HepG2 (cell line): Measurements from ENCODE around the gene PITHD1. TPM values are rescaled to one million over a fixed set of nuclear protein-coding genes. Genes with fewer than 3 reads are reported as not detected.
A peak's percentile ranks its signal among the peaks of the same experiment; 100 is the strongest.

Experiments used
- AHR ChIP-seq: IDR thresholded peaks from 2 replicates; pipeline ENCODE4 v1.6.1; 2018; ENCODE audit warnings: missing genetic modification reagents, missing compliant biosample characterization
- ATAD3A ChIP-seq: sonication (generic); formaldehyde crosslinking; IDR thresholded peaks from 2 replicates; pipeline ENCODE4 v1.4.0; 2020; ENCODE audit warnings: missing genetic modification reagents
- CENPX ChIP-seq: sonication (generic); formaldehyde crosslinking; IDR thresholded peaks from 2 replicates; pipeline ENCODE4 v1.9.0; 2021; ENCODE audit warnings: mild to moderate bottlenecking, missing genetic modification reagents, moderate library complexity
- EED ChIP-seq: sonication (generic); formaldehyde crosslinking; IDR thresholded peaks from 2 replicates; pipeline ENCODE4 v1.5.0; 2020; ENCODE audit warnings: mild to moderate bottlenecking, missing genetic modification reagents
- ELF4 ChIP-seq: sonication (generic); formaldehyde crosslinking; IDR thresholded peaks from 2 replicates; pipeline ENCODE4 v1.5.0; 2020; ENCODE audit warnings: missing genetic modification reagents, mild to moderate bottlenecking, moderate library complexity, borderline replicate concordance
- GTF3A ChIP-seq: sonication (generic); formaldehyde crosslinking; conservative IDR thresholded peaks from 2 replicates; pipeline ENCODE4 v1.4.0; 2020; ENCODE audit warnings: mild to moderate bottlenecking, missing genetic modification reagents
- KLF6 ChIP-seq: IDR thresholded peaks from 2 replicates; pipeline ENCODE4 v1.8.0; 2016; ENCODE audit warnings: missing biosample characterization, missing genetic modification reagents
- MBNL3 ChIP-seq: fragments of 250-450 bp; sonication (Bioruptor Pico); conservative IDR thresholded peaks from 2 replicates; pipeline ENCODE4 v1.8.0; 2022; ENCODE audit warnings: mild to moderate bottlenecking, inconsistent platforms
- MEIS2 ChIP-seq: sonication (generic); formaldehyde crosslinking; IDR thresholded peaks from 2 replicates; pipeline ENCODE4 v1.9.0; 2021; ENCODE audit warnings: mild to moderate bottlenecking, missing genetic modification reagents
- RARA ChIP-seq: IDR thresholded peaks from 2 replicates; pipeline ENCODE4 v1.6.1; 2016; ENCODE audit warnings: missing genetic modification reagents, missing compliant biosample characterization
- RBAK ChIP-seq: sonication (generic); formaldehyde crosslinking; IDR thresholded peaks from 2 replicates; pipeline ENCODE4 v1.5.1; 2020; ENCODE audit warnings: mild to moderate bottlenecking, missing genetic modification reagents
- THAP9 ChIP-seq: sonication (generic); formaldehyde crosslinking; IDR thresholded peaks from 2 replicates; pipeline ENCODE4; 2020; ENCODE audit warnings: missing genetic modification reagents, mild to moderate bottlenecking, borderline replicate concordance
- TOPORS ChIP-seq: sonication (generic); formaldehyde crosslinking; IDR thresholded peaks from 2 replicates; pipeline ENCODE4 v1.8.0; 2023; ENCODE audit warnings: mild to moderate bottlenecking, missing genetic modification reagents
- TRIM24 ChIP-seq: sonication (generic); formaldehyde crosslinking; IDR thresholded peaks from 2 replicates; pipeline ENCODE4 v1.8.0; 2022; ENCODE audit warnings: mild to moderate bottlenecking, missing genetic modification reagents
- ZBTB26 ChIP-seq: IDR thresholded peaks from 2 replicates; pipeline ENCODE4 v1.6.1; 2016; ENCODE audit warnings: missing compliant biosample characterization, missing genetic modification reagents, borderline replicate concordance
- ZBTB7A ChIP-seq: sonication (generic); formaldehyde crosslinking; IDR thresholded peaks from 2 replicates; pipeline ENCODE4 v1.8.0; 2022; ENCODE audit warnings: mild to moderate bottlenecking, missing genetic modification reagents
- ZNF317 ChIP-seq: sonication (generic); formaldehyde crosslinking; IDR thresholded peaks from 2 replicates; pipeline ENCODE4 v1.5.0; 2020; ENCODE audit warnings: mild to moderate bottlenecking, missing genetic modification reagents
- ZNF34 ChIP-seq: sonication (generic); formaldehyde crosslinking; IDR thresholded peaks from 2 replicates; pipeline ENCODE4 v1.4.0; 2020; ENCODE audit warnings: mild to moderate bottlenecking, missing genetic modification reagents, borderline replicate concordance
- ZNF7 ChIP-seq: IDR thresholded peaks from 2 replicates; pipeline ENCODE4 v1.6.1; 2016; ENCODE audit warnings: missing biosample characterization, missing genetic modification reagents
- polyA plus RNA-seq, 8 experiments: library from polyadenylated mRNA; depleted of rRNA in 3 of 8; stranded (reverse) in 7 of 8; unstranded in 1 of 8; fragments of >200 nt; fragmentation: Illumina TruSeq in 4 of 8; extraction: Trizol in 4 of 8; gene quantifications; 2 replicates each; pipeline versions ENCODE4 v1.2.1 to v1.2.3, GENCODE V29; 2011 to 2016; ENCODE audit warnings: low read depth in 4 of 8, missing spikeins in 1 of 8, mixed read lengths in 1 of 8; ENCODE audit not compliant: insufficient read depth in 1 of 8
- total RNA-seq, 5 experiments: library from RNA; depleted of rRNA; stranded (reverse); fragments of >200 nt; fragmentation: Illumina TruSeq; extraction: Trizol; gene quantifications; 2 replicates each; pipeline ENCODE4 v1.2.3, GENCODE V29; 2016; ENCODE audit warnings: low read depth in 1 of 5
- TF ChIP-seq, protein P1 (sequence below): conservative IDR thresholded peaks from 2 replicates; pipeline ENCODE4 v1.6.1; 2018; ENCODE audit warnings: missing genetic modification reagents
- TF ChIP-seq, protein P2 (sequence below): IDR thresholded peaks from 2 replicates; pipeline ENCODE4 v1.4.0; 2020; ENCODE audit warnings: mild to moderate bottlenecking, missing genetic modification reagents

The PITHD1 gene
- total and polyA plus RNA-seq, 2 of the 13 experiments (the other 11 are each of a cell fraction or from before 2014, with no cell fraction given), result 28.0 to 37.3 TPM

GRCh38 chr1:23790696-23791515 is 12.7 kb downstream of the PITHD1 start, which contains the start of gene LYPLA2 (continued):
- TF ChIP-seq, protein P1, sequence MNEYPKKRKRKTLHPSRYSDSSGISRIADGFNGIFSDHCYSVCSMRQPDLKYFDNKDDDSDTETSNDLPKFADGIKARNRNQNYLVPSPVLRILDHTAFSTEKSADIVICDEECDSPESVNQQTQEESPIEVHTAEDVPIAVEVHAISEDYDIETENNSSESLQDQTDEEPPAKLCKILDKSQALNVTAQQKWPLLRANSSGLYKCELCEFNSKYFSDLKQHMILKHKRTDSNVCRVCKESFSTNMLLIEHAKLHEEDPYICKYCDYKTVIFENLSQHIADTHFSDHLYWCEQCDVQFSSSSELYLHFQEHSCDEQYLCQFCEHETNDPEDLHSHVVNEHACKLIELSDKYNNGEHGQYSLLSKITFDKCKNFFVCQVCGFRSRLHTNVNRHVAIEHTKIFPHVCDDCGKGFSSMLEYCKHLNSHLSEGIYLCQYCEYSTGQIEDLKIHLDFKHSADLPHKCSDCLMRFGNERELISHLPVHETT, result 0 out of 2 replicates have a peak, but pooled peaks have one; percentile 32
- TF ChIP-seq ZNF7 (CRISPR knock-in tag), result no peak
- TF ChIP-seq AHR, result no peak
- TF ChIP-seq MEIS2 (CRISPR knock-in tag), result no peak
- TF ChIP-seq ZNF317, result no peak
- no peak for TF ChIP-seq ZNF34 (CRISPR knock-in tag)
- no peak for TF ChIP-seq CENPX (CRISPR knock-in tag)
- TF ChIP-seq ATAD3A (CRISPR knock-in tag), result no peak
- no peak for TF ChIP-seq EED (CRISPR knock-in tag)
- peak; percentile 81 for TF ChIP-seq THAP9 (CRISPR knock-in tag)
- TF ChIP-seq TOPORS (CRISPR knock-in tag), result no peak
- no peak for TF ChIP-seq GTF3A
- no peak for TF ChIP-seq ZBTB7A (CRISPR knock-in tag)
- no peak for TF ChIP-seq RARA (CRISPR knock-in tag)
- no peak for TF ChIP-seq MBNL3 (CRISPR knock-in tag)
- TF ChIP-seq ELF4, result peak; percentile 79; the same call in 1 of the 2 replicates
- TF ChIP-seq KLF6 (CRISPR knock-in tag), result 0 out of 2 replicates have a peak, but pooled peaks have one; percentile 27
- TF ChIP-seq, protein P2, sequence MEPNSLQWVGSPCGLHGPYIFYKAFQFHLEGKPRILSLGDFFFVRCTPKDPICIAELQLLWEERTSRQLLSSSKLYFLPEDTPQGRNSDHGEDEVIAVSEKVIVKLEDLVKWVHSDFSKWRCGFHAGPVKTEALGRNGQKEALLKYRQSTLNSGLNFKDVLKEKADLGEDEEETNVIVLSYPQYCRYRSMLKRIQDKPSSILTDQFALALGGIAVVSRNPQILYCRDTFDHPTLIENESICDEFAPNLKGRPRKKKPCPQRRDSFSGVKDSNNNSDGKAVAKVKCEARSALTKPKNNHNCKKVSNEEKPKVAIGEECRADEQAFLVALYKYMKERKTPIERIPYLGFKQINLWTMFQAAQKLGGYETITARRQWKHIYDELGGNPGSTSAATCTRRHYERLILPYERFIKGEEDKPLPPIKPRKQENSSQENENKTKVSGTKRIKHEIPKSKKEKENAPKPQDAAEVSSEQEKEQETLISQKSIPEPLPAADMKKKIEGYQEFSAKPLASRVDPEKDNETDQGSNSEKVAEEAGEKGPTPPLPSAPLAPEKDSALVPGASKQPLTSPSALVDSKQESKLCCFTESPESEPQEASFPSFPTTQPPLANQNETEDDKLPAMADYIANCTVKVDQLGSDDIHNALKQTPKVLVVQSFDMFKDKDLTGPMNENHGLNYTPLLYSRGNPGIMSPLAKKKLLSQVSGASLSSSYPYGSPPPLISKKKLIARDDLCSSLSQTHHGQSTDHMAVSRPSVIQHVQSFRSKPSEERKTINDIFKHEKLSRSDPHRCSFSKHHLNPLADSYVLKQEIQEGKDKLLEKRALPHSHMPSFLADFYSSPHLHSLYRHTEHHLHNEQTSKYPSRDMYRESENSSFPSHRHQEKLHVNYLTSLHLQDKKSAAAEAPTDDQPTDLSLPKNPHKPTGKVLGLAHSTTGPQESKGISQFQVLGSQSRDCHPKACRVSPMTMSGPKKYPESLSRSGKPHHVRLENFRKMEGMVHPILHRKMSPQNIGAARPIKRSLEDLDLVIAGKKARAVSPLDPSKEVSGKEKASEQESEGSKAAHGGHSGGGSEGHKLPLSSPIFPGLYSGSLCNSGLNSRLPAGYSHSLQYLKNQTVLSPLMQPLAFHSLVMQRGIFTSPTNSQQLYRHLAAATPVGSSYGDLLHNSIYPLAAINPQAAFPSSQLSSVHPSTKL, result no peak
- no peak for TF ChIP-seq ZBTB26 (CRISPR knock-in tag)
- no peak for TF ChIP-seq TRIM24 (CRISPR knock-in tag)
- no peak for TF ChIP-seq RBAK (CRISPR knock-in tag)
